CD4-positive, alpha-beta T cell treated with Interleukin-2 at 100 ng/mL for 4 hours (primary cell): ENCODE measurements around the gene PLCG2.
"Not testable (repeated sequence)": the region's sequence is repeated elsewhere in the genome, so short reads cannot be mapped to it uniquely, and the experiment has no call there.

Source experiments
- DNase-seq: peaks from one replicate; pipeline ENCODE4 v3.0.0-alpha.2; 2020; ENCODE audit warnings: low spot score

PLCG2 gene

GRCh38 chr16:81790277-81790676 lies 11.2 kb downstream of the PLCG2 start:
- no peak for DNase-seq

- DNase-seq = no peak
These were observed 11.8 kb downstream of the PLCG2 start for GRCh38 chr16:81790830-81791435.

- no peak for DNase-seq
These were observed 13.7 kb downstream of the PLCG2 start for GRCh38 chr16:81792828-81793227.

- DNase-seq = no peak
These were observed 16.1 kb downstream of the PLCG2 start for GRCh38 chr16:81795193-81795592.

- DNase-seq = no peak
These were observed 16.9 kb downstream of the PLCG2 start for GRCh38 chr16:81796035-81796434.

GRCh38 chr16:81796583-81797346 lies 17.7 kb downstream of the PLCG2 start:
- DNase-seq = no peak

- DNase-seq = no peak
These were observed 18.4 kb downstream of the PLCG2 start for GRCh38 chr16:81797443-81797842.

- DNase-seq = no peak
These were observed 19.4 kb downstream of the PLCG2 start for GRCh38 chr16:81798311-81799137.

GRCh38 chr16:81799138-81799504 lies 20.0 kb downstream of the PLCG2 start:
- DNase-seq = no peak

GRCh38 chr16:81801724-81802123 lies 22.6 kb downstream of the PLCG2 start:
- not testable (repeated sequence) for DNase-seq

GRCh38 chr16:81803332-81803731 lies 24.2 kb downstream of the PLCG2 start:
- no peak for DNase-seq

GRCh38 chr16:81804134-81804610 lies 25.1 kb downstream of the PLCG2 start:
- no peak for DNase-seq

- DNase-seq = no peak
These were observed 27.6 kb downstream of the PLCG2 start for GRCh38 chr16:81806696-81807095.

GRCh38 chr16:81807767-81808358 lies 28.8 kb downstream of the PLCG2 start:
- no peak for DNase-seq

- DNase-seq = peak; percentile 22
These were observed 29.9 kb downstream of the PLCG2 start for GRCh38 chr16:81808933-81809480.

- no peak for DNase-seq
These were observed 30.5 kb downstream of the PLCG2 start for GRCh38 chr16:81809567-81809966.

- no peak for DNase-seq
These were observed 31.3 kb downstream of the PLCG2 start for GRCh38 chr16:81810361-81810760.

- no peak for DNase-seq
These were observed 31.9 kb downstream of the PLCG2 start for GRCh38 chr16:81810894-81811538.

- DNase-seq = no peak
These were observed 34.6 kb downstream of the PLCG2 start for GRCh38 chr16:81813648-81814047.

GRCh38 chr16:81814751-81815428 lies 35.8 kb downstream of the PLCG2 start:
- DNase-seq = no peak

- no peak for DNase-seq
These were observed 36.3 kb downstream of the PLCG2 start for GRCh38 chr16:81815429-81815766.
